Skeletal muscle tissue (tissue), 4 donors: ENCODE data around the gene ZDHHC7. TPM values are rescaled to one million over a fixed set of nuclear protein-coding genes. Genes with fewer than 3 reads are reported as not detected.
A peak's percentile ranks its signal among the peaks of the same experiment; 100 is the strongest.
"Not testable (repeated sequence)": the region's sequence is repeated elsewhere in the genome, so short reads cannot be mapped to it uniquely, and the experiment has no call there.

ENCODE experiments used
- H3K27ac ChIP-seq: one replicate; pipeline ENCODE4 v1.7.0; 2013; ENCODE audit warnings: mild to moderate bottlenecking, low read depth, low read length, inconsistent platforms
- H3K27me3 ChIP-seq, 3 donors: one replicate each; pipeline ENCODE4 v1.7.0; 2013; ENCODE audit warnings: low read length in 3 of 3; ENCODE audit not compliant: control insufficient read depth in 3 of 3, insufficient read depth in 3 of 3
- H3K36me3 ChIP-seq, 3 donors: one replicate each; pipeline ENCODE4 v1.7.0; 2013; ENCODE audit warnings: low read length in 3 of 3; ENCODE audit not compliant: control insufficient read depth in 3 of 3, insufficient read depth in 3 of 3
- H3K4me1 ChIP-seq, 3 donors: one replicate each; pipeline ENCODE4 v1.7.0; 2013; ENCODE audit warnings: low read length in 3 of 3, mild to moderate bottlenecking in 3 of 3; ENCODE audit not compliant: control insufficient read depth in 3 of 3, insufficient read depth in 3 of 3
- H3K4me3 ChIP-seq, 3 donors: one replicate each; pipeline ENCODE4 v1.7.0; 2013; ENCODE audit warnings: low read length in 3 of 3
- H3K9ac ChIP-seq, 3 donors: one replicate each; pipeline ENCODE4 v1.7.0; 2013; ENCODE audit warnings: low read length in 3 of 3, mild to moderate bottlenecking in 3 of 3, moderate library complexity in 2 of 3, low read depth in 1 of 3
- H3K9me3 ChIP-seq, 3 donors: one replicate each; pipeline ENCODE4 v1.7.0; 2013; ENCODE audit warnings: low read length in 3 of 3; ENCODE audit not compliant: control insufficient read depth in 3 of 3
- total RNA-seq: library from RNA; depleted of rRNA; stranded (reverse); fragments of >200 nt; gene quantifications from one replicate; pipeline ENCODE4 v1.2.3, GENCODE V29; 2014
- donor health status: Osteomylitis.

The ZDHHC7 gene, protein sequence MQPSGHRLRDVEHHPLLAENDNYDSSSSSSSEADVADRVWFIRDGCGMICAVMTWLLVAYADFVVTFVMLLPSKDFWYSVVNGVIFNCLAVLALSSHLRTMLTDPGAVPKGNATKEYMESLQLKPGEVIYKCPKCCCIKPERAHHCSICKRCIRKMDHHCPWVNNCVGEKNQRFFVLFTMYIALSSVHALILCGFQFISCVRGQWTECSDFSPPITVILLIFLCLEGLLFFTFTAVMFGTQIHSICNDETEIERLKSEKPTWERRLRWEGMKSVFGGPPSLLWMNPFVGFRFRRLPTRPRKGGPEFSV
- 19.8 TPM for total RNA-seq

- H3K4me1 ChIP-seq, result peaks cover 20 to 43% (median 35%) of the 10 kb centered on the region in 3 donors
These were observed at the start of gene ZDHHC7 for GRCh38 chr16:85010931-85011845. TSS of gene ZDHHC7 (minus strand) at chr16:85011535. CDS start at chr16:84990618, 20,917 bp downstream.

GRCh38 chr16:85058909-85059308 lies 47.6 kb upstream of the ZDHHC7 start:
- no peak overlapping the region for H3K4me3 ChIP-seq
- no peak overlapping the region for H3K9ac ChIP-seq
- no peaks in the 10 kb centered on the region for H3K27me3 ChIP-seq
- no peaks in the 10 kb centered on the region for H3K36me3 ChIP-seq
- no peaks in the 10 kb centered on the region for H3K9me3 ChIP-seq
- peaks cover 9 to 14% (median 11%) of the 10 kb centered on the region in 3 donors for H3K4me1 ChIP-seq
- no peak overlapping the region for H3K27ac ChIP-seq

More at GRCh38 chr16:85010931-85011845, at the start of gene ZDHHC7:
- Histone ChIP-seq H3K9me3 (no peaks in the 10 kb centered on the region), H3K27me3 (no peaks in the 10 kb centered on the region), H3K36me3 (no peaks in the 10 kb centered on the region), H3K9ac (peak within 1 kb of the TSS; percentile 97 to 99 (median 98)), H3K27ac (peak within 1 kb of the TSS; percentile 99), H3K4me3 (peak within 1 kb of the TSS; percentile 82 to 96 (median 94))

- no peaks in the 10 kb centered on the region for H3K9me3 ChIP-seq
- no peak overlapping the region for H3K9ac ChIP-seq
- H3K4me1 ChIP-seq, result peaks cover 9 to 14% (median 11%) of the 10 kb centered on the region in 3 donors
- H3K36me3 ChIP-seq, result no peaks in the 10 kb centered on the region
- no peaks in the 10 kb centered on the region for H3K27me3 ChIP-seq
- H3K4me3 ChIP-seq, result no peak overlapping the region
- H3K27ac ChIP-seq, result no peak overlapping the region
These were observed 46.6 kb upstream of the ZDHHC7 start for GRCh38 chr16:85057948-85058347.

DNA sequence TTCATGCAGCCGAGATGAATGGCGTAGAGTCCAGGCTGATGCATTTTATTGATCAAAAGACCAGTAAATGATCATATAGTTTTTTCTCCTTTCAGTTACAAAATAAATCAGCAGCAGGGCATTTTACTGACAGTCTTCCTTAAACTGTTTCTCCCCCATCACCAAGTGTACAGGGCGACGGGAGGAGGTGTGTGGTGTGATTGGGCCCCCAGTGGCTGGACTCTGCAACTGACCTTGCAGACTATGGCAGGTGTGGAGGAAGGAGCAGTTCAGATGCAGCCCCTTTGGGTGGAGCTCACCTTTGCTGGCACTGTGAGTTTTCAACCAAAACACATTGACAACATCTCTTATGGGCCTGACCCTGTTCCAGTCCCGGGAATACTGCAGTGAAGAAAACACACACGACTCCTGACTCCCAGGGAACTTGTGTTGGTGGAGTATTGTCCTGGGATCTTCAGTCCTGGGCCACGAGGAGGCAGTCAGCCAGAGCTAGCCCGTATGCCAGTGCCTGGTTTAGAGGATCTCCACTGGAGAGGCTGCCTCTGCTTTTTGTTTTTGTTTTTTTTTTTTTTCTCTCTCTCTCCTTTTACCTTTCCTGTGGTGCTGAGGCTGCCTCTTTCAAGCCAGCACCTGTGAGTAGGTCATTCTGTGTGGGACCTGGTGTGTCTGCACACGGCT lies 46.0 kb upstream of the ZDHHC7 start:
- Histone ChIP-seq H3K27ac (no peak overlapping the region), H3K9me3 (no peaks in the 10 kb centered on the region), H3K36me3 (no peaks in the 10 kb centered on the region), H3K4me3 (no peak overlapping the region), H3K4me1 (peaks cover 9 to 14% (median 11%) of the 10 kb centered on the region in 3 donors), H3K27me3 (no peaks in the 10 kb centered on the region), H3K9ac (no peak overlapping the region)

- Histone ChIP-seq H3K9me3 (no peaks in the 10 kb centered on the region), H3K27ac (peak overlapping the region; percentile 54), H3K36me3 (no peaks in the 10 kb centered on the region)
These were observed 44.9 kb upstream of the ZDHHC7 start for GRCh38 chr16:85056211-85056748.

GRCh38 chr16:85055493-85056210 lies 44.3 kb upstream of the ZDHHC7 start:
- Histone ChIP-seq H3K36me3 (no peaks in the 10 kb centered on the region), H3K4me1 (peaks cover 10 to 16% (median 11%) of the 10 kb centered on the region in 3 donors), H3K9me3 (no peaks in the 10 kb centered on the region), H3K27me3 (no peaks in the 10 kb centered on the region), H3K4me3 (peak overlapping the region; percentile 46 to 55 (median 50)), H3K9ac (peak overlapping the region; percentile 38 to 57 (median 54)), H3K27ac (peak overlapping the region; percentile 54)

More at GRCh38 chr16:85056211-85056748, 44.9 kb upstream of the ZDHHC7 start:
- peaks cover 9 to 14% (median 11%) of the 10 kb centered on the region in 3 donors for H3K4me1 ChIP-seq
- peak overlapping the region; percentile 38 to 57 (median 54) for H3K9ac ChIP-seq
- no peaks in the 10 kb centered on the region for H3K27me3 ChIP-seq
- H3K4me3 ChIP-seq, result peak overlapping the region; percentile 46 to 55 (median 50)

- Histone ChIP-seq H3K36me3 (no peaks in the 10 kb centered on the region), H3K27me3 (no peaks in the 10 kb centered on the region), H3K9me3 (no peaks in the 10 kb centered on the region), H3K9ac (peak overlapping the region in 2 of 3 donors; percentile 52 to 57), H3K27ac (peak overlapping the region; percentile 54), H3K4me1 (peaks cover 11 to 17% (median 13%) of the 10 kb centered on the region in 3 donors), H3K4me3 (peak overlapping the region in 2 of 3 donors; percentile 50 to 55)
These were observed 43.7 kb upstream of the ZDHHC7 start for GRCh38 chr16:85054948-85055492.

DNA sequence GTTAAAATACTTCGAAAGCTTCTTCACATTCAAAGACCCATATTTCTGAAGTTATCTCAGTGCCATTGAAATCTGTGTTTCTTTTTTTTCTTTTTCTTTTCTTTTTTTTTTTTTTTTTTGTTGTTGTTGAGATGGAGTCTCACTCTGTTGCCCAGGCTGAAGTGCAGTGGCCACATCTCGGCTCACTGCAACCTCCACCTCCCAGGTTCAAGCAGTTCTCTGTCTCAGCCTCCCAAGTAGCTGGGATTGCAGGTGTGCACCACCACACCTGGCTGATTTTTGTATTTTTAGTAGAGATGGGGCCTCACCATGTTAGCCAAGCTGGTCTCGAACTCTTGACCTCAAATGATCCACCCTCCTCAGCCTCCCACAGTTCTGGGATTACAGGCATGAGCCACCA lies 43.0 kb upstream of the ZDHHC7 start:
- not testable (repeated sequence) for H3K27ac ChIP-seq, H3K36me3 ChIP-seq, H3K9me3 ChIP-seq, H3K9ac ChIP-seq, H3K27me3 ChIP-seq, H3K4me3 ChIP-seq
- peaks cover 11 to 17% (median 13%) of the 10 kb centered on the region in 3 donors for H3K4me1 ChIP-seq

- Histone ChIP-seq H3K4me3 (no peak overlapping the region), H3K9ac (no peak overlapping the region), H3K27me3 (no peaks in the 10 kb centered on the region), H3K36me3 (no peaks in the 10 kb centered on the region), H3K27ac (no peak overlapping the region), H3K9me3 (no peaks in the 10 kb centered on the region), H3K4me1 (peaks cover 11 to 26% (median 20%) of the 10 kb centered on the region in 3 donors)
These were observed 41.2 kb upstream of the ZDHHC7 start for GRCh38 chr16:85052536-85052935.
